HUDEP-2 (cell line): Measurements from ENCODE around the gene ITSN2.
A peak's percentile ranks its signal among the peaks of the same experiment; 100 is the strongest.

Source experiments
- DNase-seq, 76 experiments: peaks; one replicate each; lab custom pipeline; 2025; ENCODE audit not compliant: unreplicated experiment in 76 of 76; lab: John Stamatoyannopoulos, UW

ITSN2 gene

DNA sequence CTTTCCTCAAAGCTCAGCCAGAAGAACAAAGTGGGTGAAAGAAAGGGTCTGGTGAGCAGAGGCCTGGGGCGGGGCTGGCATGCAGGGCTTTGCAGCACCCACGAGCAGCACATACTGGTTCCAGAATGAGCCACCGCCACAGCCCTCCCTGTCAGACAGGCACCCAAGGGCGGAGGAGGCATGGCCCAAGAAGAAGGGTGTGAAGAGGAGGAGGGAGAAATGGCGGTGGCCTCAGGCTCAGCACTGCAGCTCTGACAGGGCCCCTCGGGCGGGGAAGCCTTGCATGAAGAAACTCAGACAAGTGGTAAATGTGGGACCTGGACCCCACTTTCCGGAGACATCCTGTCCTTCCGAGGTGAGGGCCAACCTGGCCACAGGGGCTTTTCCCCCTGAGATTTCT lies 169.8 kb downstream of the ITSN2 start:
- no peak for DNase-seq

DNA sequence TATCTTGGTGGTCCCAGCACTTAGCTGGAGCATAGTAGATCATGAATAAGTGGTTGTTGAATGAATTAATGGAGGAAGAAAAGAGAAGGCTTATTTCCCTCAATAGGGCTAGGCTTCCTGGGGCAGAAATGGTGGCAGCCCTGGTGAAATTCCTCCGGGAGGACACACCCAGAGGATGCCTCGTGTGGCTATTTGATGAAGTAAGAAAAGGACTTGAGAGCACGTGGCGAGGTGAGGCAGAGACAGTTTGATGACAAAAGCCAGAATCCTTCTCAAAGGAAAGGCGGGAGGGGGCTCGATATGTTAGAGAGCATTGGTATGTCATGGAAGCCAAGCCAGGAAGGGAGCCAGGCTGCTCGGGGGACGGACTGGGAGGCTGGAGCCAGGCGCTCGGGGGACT lies 170.8 kb downstream of the ITSN2 start:
- DNase-seq: no peak

DNA sequence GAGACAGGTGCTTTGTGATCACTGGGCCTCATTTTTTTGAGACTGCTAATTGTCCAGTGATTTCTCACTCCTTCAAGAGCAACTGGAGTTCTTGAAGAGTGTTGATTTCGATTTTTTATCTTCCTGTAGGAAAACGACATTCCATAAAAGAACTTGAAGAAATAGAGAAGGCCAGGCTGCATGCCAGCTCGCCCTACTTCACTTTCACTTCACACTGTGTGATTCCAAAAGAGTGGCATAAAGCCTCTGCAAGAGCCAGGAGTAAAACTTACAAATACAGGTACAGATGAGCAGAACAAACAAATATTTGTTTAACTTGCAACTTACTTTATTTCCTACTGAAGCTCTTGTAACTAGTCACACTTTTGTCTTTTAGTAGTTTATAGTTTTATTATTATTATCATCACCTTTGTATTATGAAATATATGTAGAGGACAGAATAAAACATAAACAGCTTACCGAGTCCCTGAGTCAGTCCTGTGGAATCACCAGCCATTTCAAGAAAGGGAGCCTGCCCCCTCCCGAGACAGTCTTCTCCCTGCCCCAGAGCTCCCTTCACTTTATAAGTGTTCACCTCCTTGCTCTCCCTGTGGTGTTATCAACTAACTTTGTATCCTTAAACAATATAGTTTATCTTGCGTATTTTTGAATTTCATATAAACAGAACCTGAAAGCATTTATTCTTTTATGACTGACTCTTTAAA lies 176.8 kb downstream of the ITSN2 start:
- DNase-seq: no peak

DNA sequence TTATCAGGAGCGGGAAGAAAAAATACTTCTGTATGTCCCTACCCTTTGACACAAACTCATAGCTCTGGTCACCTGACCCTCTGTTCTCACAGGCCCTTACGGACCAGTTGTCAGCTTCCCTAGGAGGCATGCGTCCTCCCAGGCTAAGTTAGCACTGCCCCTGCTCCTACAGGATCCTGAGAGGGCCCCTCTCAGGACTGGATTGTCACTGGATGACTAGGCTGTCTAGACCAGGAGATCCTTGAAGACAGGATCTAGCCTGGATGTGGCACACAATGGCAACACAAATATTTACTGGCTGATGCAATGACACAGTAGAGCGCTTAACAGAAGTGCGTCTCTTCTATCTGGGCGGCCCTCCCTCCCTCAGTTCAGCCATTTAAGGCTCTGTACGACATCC lies 177.8 kb downstream of the ITSN2 start:
- DNase-seq: no peak

DNA sequence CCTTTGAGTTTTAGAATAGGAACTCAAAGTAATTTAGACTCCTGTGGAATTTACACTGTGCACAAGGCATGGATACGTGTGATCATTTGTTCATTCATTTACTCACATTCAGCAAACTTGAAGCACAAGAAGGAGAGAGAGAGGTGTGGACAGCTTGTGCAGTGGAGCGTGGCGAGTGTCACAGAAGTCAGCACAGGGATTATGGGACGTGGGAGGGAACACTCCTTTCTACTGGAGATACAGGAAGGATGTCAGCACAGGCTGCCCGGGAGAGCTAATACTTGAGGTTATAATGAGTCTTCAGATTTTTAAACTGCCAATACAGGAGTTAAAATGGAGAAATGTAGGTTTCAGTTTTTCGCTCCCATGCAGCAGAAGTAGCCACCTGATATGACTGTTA lies 178.5 kb downstream of the ITSN2 start:
- no peak for DNase-seq

DNA sequence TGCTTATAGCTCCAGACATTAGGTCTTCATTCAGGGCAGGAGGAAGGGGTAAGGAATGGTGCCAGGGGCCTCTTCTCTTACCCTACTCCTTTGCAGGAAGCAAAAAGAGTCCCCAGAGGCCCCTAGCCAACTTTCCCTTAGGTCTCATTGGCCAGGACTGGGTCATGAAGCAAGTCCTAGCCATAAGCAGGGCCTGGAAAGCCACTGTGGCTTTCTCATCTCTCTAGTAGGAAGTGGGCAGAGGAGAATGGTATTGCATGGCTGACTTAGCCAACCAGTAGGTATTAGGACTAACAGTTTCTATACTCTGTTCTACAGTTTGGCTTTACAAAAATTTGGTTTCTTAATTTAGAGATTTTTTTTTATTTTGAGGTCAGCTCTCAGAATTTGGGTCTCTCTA lies 180.7 kb downstream of the ITSN2 start:
- no peak for DNase-seq

DNA sequence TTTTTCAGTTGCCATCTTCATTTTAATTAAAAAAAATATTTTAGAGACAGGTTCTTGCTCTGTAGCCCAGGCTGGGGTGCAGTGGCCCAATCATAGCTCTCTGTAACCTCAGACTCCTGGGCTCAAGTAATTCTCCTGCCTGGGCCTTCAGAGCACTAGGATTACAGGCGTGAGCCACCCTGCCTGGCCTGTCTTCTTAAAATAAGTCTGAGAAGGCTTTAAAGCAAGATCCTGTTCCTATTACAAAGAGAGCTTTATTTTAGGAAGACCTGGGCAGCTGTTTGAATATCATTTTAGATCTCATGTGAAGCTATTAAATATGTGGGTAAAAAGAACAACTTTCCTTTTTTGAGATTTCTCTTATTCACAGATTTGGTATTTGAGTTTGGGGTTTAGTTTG lies 184.0 kb downstream of the ITSN2 start:
- DNase-seq: no peak

DNA sequence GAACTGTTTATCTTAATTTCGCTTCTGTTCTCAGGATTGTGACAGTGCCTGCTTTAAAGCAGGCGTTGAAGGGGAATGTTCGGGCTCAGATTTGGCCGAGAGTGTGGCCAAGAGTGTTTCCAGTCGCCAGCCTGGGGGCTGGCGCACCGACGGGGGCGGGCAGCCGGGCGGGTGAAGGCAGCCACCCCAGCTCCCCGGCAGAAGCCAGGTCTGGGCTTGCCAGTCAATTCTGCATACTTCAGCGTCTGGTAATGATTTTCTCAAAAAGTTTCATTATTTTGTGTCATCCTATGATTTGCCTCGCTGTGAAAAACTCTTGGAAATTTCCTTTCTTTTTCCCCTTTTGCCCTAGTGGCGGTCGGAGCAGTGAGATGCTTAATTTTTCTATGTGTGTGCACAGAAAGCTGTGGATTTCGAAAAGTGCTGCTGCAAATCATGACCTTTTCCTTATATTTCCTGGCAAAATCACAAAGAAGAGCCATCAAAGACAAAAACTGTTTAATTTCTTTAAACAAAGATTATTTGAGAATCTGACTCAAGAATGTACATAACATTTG lies 184.6 kb downstream of the ITSN2 start:
- DNase-seq: no peak

DNA sequence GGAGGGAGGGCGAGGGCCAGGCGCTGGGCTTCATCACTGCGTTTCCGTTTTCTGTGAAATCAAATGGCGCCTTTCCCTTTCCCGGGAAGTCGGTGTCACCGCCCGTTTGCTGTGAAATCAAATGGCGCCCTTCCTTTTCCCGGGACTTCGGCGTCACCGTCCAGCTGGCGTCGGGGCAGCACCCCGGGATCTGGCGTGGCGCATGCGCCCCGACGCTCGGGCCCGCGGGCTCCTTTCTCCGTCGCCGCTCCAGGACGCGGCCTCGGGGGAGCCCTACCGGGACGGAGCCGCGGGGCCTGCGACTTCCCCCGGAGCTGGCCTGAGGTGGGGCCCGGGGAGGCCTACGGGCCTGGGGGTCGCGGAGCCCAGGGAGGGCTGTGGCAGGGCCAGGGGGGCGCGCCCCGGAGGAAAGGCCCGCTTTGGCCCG lies 185.5 kb downstream of the ITSN2 start, which contains the start of gene FAM228A:
Gene FAM228A, plus strand, starts transcription at position 203 of the 427 bp plus-strand sequence. CDS start 428 bp downstream, outside the sequence.
- no peak for DNase-seq

DNA sequence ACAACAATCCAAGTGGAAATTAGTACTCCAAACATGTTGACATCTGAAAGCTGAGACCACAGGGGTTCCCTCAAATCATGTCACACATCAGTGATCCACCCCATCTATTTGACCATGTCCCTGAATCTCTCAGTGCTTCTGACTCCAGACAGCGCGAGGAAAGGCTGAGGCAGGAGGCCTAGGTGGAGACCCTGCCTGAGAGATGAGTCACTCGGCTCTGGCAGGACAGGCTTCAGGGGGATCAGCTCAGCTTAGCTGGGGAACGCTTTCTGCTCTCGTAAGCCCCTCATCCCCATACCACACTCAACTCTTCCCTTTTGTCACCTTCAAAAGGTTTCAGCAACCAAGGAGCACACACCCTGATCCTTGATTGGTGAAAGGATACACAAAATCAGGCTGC lies 191.3 kb downstream of the ITSN2 start:
- DNase-seq: no peak

DNA sequence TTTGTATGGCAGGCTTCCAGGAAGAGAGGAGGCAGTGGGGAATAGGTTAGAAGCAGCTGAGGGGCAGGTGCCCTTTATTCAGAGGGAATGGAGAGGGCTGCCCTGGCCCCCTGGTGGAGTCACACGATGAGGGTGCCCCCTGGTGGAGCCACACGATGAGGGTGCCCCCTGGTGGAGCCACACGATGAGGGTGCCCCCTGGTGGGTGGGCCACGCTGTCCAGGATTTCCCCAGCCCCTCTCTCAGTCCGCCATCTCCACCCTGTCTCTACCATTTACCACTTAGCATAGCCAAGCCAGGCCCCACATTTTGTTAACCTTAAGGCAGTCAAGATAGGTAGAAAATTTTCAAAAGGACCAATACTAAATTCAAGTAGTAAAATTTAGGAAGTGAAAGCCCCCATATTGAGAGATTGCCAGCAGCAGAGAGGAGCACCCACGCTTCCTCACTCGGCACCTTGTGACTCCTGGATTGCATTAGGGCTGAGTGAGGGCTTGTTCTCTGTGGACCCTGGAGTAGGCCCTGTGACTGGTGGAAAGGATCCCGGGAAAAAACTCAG lies 195.8 kb downstream of the ITSN2 start:
- DNase-seq: peak in 42 of 76 experiments; percentile 2 to 58 (median 28)

DNA sequence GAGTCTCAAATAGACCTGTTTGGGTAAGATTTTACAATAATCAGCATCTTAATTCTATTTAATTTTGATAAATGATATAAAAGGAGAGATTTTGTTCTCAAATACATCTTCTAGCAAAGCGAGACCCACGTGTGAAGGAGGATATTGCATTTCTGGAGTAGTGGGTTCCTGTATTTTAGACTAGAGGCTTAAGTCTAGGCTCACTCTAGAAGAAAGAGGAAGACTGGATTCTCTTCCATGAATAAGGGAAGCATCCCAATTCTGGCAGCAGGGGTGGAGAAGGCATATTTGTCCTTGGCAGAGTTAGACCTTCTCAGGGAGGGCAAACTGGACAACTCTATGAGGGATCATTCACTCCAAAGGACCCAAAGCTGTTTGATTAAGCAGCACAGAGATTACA lies 196.7 kb downstream of the ITSN2 start:
- no peak for DNase-seq

DNA sequence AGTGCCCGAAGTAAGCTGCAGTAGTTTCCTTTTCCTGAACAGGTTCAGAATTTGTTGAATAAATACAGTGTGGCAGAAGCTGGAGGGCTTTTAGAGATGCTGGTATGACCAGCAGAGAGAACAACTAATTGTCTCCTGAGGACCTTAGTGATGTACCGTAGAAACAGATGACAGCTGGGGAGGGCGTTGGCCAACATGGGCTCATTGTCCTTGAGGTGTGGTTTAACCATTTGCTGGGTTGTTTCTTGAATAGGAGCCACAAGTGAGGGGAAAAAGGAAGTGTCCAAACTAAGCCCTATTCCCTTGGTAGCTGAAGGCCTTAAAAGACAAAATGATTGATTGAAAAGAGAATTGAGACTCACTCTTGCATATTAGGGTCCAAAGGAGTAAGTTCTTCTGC lies 197.2 kb downstream of the ITSN2 start:
- DNase-seq: no peak

DNA sequence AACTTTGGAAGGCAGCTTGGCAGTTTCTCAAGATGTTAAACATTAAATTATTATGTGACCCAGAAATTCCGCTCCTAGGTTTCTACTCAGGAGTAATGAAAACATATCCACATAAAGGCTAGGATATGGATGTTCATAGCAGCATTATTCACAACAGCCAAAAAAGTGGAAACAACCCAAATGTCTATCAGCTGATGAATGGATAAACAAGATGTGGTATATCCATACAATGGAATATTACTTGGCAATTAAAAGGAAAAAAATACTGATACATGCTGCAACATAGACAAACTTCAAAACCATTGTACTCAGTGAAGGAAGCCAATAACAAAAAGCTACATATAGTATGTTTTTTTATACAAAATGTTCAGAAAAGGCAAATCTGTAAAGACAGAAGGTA lies 197.8 kb downstream of the ITSN2 start:
- DNase-seq: no peak

DNA sequence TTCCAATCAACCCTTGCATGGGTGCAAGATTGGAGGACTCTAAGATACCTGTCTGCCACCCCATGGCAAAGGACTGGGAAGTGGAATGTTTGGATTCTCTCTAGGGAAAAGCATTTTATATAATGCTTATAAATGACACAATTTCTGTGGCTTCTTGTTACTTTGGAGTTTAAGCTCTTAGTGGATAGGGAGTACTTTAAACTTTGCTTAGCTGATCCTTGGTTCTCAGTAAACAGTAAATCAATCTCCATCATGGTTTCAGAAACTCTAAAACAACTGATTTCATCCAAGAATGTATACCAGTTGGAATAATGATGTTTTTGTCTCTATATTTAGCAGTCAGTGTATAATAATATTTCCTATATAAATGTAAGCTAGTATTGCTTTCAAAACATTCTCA lies 199.6 kb downstream of the ITSN2 start:
- DNase-seq: no peak

DNA sequence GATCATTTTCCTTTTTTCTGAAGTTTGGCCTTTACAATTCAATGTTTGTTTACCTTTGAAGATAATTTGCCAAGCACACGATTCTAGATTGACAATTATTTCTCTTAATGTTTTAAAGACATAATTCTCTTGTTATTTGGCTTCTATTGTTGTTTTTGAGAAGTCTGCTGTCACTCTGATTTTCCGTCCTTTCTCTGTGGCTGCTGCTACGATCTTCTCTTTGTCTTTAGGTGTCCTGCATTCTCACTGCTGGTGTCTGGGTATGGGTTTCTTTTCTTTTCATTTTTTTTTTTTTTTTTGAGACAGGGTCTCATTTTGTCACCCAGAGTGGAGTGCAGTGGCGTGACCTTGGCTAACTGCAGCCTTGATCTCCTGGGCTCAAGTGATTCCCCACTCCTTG lies 200.6 kb downstream of the ITSN2 start:
- no peak for DNase-seq

DNA sequence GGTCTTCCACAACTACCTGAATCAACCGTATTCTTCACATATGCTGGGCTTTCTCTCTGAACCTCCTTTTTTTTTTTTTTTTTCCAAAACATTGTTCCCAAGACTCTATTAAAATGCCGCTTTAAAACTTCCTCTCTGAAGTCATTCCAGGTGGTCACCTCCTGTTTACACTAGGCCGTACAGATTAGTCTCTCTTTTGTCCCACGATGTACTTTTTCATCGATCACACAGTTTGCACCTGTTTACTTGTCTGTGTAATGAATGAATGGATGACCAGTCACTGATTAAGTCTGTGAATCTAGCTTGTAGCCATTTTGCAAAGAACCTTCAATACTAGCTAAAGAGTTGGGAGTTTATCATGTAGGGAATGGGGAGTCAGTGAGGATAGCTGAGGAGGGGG lies 202.2 kb downstream of the ITSN2 start:
- no peak for DNase-seq

DNA sequence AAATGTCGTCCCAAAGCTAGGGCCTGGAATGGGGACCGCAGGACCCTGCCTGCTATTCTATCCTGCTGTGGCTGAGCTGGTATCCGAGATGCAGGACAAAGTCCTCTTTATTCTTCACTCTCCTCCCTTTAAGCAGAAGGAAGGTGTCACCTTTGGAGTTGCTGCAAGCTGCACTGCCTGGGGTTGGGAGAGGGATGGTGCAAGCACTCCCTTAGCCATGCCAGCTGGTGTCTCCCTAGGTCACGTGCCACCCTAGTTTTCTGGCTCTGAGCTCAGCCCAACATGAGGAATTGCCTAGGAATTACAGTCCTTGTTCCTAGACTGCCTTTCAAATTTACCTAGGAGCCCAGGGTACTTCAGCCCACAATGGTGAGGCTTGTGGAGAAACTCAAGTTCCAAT lies 206.9 kb downstream of the ITSN2 start:
- no peak for DNase-seq
